ENCODE data around the gene BIRC6.

Gene BIRC6

DNA sequence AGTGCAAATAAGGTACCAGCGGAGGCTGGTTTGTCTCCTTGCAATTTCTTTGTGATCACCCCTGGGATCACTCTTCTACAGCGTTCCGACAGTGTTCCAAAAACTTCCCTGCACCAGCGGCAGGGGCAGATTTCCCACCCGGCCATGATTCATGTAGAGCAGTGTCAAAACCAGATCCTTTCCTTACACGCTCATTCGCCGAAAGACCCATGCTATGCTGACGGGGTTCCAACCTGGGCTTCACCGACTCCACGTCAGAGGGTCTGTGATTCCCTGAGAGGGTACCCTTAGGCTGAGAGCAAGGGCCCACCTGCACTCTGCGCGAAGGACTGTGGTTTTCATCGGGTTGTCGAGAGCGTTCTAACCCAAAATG is 270.6 kb downstream of the BIRC6 start:
- no peak for TF ChIP-seq SIN3A (IDR thresholded peaks at IDR 0.05; ENCODE audit: borderline replicate concordance, insufficient read depth, low read length)
- no peak for TF ChIP-seq POLR2AphosphoS5 (IDR thresholded peaks at IDR 0.05; ENCODE audit: low read depth, low read length)

DNA sequence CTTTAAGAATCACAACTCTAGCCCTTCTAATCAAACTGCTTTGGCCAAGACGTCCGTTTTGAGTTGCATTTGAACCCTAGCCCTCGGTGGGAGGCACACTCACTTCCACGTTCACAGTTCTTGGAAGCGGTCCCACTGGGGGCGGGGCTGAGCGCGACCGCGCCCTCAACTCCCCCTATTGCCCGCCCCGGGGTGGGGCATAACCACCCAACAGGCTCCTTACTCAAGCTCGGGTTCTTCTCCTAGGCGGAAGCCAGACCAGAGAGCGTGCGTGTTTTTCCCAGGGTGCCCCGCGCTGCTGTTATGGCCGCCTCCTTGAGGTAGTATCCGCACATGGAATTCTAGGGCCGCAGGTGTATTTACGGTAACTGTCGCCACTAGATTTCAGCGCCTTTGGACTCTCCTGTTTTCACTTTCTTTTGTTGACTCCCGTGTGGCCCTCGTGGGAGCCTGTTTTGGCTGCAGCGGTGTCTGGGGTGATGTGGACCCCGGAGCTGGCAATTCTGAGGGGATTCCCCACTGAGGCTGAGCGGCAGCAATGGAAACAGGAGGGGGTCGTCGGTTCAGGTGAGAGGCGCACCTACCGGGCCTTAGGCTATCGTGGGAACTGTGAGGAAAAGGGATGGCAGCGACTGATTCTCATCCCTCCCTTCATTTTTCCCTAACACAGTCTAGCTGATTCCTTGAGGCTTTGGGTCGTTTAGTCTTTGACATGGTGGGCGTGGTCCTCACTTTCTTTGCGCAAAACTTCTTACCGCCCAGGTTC is 271.2 kb downstream of the BIRC6 start, which contains the start of gene TTC27:
Gene TTC27, plus strand, starts transcription at position 237 of the 766 bp plus-strand sequence. Its CDS starts 243 bp downstream, at position 480.
- peak; percentile 56; the same call in 1 of the 2 replicates for TF ChIP-seq TAF1 (IDR thresholded peaks at IDR 0.05; ENCODE audit: borderline replicate concordance, insufficient read depth, low read length)
- TF ChIP-seq, protein P1, sequence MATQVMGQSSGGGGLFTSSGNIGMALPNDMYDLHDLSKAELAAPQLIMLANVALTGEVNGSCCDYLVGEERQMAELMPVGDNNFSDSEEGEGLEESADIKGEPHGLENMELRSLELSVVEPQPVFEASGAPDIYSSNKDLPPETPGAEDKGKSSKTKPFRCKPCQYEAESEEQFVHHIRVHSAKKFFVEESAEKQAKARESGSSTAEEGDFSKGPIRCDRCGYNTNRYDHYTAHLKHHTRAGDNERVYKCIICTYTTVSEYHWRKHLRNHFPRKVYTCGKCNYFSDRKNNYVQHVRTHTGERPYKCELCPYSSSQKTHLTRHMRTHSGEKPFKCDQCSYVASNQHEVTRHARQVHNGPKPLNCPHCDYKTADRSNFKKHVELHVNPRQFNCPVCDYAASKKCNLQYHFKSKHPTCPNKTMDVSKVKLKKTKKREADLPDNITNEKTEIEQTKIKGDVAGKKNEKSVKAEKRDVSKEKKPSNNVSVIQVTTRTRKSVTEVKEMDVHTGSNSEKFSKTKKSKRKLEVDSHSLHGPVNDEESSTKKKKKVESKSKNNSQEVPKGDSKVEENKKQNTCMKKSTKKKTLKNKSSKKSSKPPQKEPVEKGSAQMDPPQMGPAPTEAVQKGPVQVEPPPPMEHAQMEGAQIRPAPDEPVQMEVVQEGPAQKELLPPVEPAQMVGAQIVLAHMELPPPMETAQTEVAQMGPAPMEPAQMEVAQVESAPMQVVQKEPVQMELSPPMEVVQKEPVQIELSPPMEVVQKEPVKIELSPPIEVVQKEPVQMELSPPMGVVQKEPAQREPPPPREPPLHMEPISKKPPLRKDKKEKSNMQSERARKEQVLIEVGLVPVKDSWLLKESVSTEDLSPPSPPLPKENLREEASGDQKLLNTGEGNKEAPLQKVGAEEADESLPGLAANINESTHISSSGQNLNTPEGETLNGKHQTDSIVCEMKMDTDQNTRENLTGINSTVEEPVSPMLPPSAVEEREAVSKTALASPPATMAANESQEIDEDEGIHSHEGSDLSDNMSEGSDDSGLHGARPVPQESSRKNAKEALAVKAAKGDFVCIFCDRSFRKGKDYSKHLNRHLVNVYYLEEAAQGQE (IDR thresholded peaks at IDR 0.05; ENCODE audit: insufficient read depth in 1 of 2, low read depth in 2 of 2, low read length in 2 of 2): no peak
- TF ChIP-seq SIN3A (IDR thresholded peaks at IDR 0.05; ENCODE audit: borderline replicate concordance, insufficient read depth, low read length): peak; percentile 99
- TF ChIP-seq POLR2AphosphoS5 (IDR thresholded peaks at IDR 0.05; ENCODE audit: low read depth, low read length): peak; percentile 66

DNA sequence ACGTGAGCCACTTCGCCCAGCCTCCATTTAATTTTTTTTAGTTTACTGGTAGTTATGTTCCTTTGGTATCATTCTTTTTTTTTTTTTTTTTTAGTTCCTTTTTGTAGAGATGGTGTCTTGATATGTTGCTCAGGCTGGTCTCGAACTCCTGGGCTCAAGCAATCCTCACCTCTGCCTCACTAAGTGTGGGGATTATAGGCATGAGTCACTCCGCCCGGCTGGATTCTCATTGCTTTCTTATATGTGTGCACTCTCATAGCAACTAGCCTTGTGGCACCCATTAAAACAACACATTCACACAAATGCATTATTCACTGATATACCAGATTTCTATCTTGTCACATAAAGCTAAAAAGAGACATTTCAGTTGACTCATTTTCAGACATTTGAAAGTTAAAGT is 275.3 kb downstream of the BIRC6 start:
- TF ChIP-seq SIN3A (IDR thresholded peaks at IDR 0.05; ENCODE audit: borderline replicate concordance, insufficient read depth, low read length) (no peak), FOXP2 (optimal IDR thresholded peaks at IDR 0.05; ENCODE audit: borderline replicate concordance, extremely low read depth, extremely low read length, insufficient read depth) (no peak), TAF1 (IDR thresholded peaks at IDR 0.05; ENCODE audit: borderline replicate concordance, insufficient read depth, low read length) (no peak), POLR2AphosphoS5 (IDR thresholded peaks at IDR 0.05; ENCODE audit: low read depth, low read length) (no peak)
- TF ChIP-seq, protein P1 (IDR thresholded peaks at IDR 0.05; ENCODE audit: insufficient read depth in 1 of 2, low read depth in 2 of 2, low read length in 2 of 2): no peak

DNA sequence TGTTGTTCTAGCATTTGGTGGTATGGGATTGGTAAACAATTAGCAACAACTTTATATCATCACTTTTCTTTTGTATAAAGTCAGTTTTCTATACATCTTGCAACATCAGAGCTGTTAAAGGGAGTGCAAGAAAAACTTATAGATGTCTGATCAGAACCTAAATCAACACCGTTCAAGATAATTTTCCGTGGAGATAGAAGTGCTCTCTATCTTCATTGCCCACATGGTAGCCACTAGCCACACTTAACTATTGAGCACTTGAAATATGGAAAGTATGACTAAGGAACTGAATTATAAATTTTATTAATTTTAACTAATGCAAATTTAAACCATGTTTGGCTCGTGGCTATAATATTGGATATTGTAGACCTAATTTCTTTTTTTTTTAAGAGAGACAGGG is 276.2 kb downstream of the BIRC6 start:
- TF ChIP-seq TAF1 (IDR thresholded peaks at IDR 0.05; ENCODE audit: borderline replicate concordance, insufficient read depth, low read length) (no peak), SIN3A (IDR thresholded peaks at IDR 0.05; ENCODE audit: borderline replicate concordance, insufficient read depth, low read length) (no peak), POLR2AphosphoS5 (IDR thresholded peaks at IDR 0.05; ENCODE audit: low read depth, low read length) (no peak), FOXP2 (optimal IDR thresholded peaks at IDR 0.05; ENCODE audit: borderline replicate concordance, extremely low read depth, extremely low read length, insufficient read depth) (no peak)

DNA sequence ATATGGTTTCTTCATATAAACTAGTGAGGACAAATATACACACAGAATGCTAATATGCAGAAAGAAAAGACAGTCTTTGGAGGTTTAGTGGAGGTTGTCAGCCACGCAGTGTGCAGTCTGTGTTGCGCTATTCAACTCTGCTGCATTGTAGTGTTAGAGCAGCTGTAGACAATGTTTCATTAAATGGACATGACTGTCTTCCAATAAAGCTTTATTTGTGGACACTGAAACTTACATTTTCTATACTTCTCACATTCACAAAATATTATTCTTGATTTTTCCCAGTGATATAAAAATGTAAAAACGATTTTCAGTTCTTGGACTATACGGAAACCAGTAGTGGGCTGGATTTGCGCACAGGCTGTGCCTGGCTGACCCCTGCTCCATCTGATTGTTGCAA is 284.4 kb downstream of the BIRC6 start:
- TF ChIP-seq TAF1 (IDR thresholded peaks at IDR 0.05; ENCODE audit: borderline replicate concordance, insufficient read depth, low read length) (no peak), FOXP2 (optimal IDR thresholded peaks at IDR 0.05; ENCODE audit: borderline replicate concordance, extremely low read depth, extremely low read length, insufficient read depth) (no peak), POLR2AphosphoS5 (IDR thresholded peaks at IDR 0.05; ENCODE audit: low read depth, low read length) (no peak), SIN3A (IDR thresholded peaks at IDR 0.05; ENCODE audit: borderline replicate concordance, insufficient read depth, low read length) (no peak)
- TF ChIP-seq, protein P1 (IDR thresholded peaks at IDR 0.05; ENCODE audit: insufficient read depth in 1 of 2, low read depth in 2 of 2, low read length in 2 of 2): no peak

DNA sequence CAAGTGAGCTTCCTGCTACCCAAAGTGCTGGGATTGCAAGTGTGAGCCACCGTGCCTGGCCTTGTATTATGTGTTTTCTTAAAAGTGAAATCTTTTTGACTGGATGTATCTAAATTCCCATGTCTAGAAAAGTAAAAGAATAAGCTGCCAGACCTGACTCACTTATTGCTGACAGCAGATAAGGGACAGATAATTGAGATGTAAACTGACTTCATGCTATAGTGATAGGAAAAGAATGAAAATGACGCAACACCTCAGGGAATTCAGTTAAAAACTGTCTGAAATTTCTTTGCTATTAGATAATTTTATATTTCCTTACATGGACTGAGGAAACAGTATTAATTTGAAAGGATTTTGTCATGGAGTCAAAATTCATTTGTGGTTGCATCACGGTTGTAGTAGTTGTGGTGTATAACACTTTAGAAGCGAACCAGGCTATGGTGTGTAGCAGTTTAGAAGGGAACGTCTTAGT is 290.4 kb downstream of the BIRC6 start:
- TF ChIP-seq TAF1 (IDR thresholded peaks at IDR 0.05; ENCODE audit: borderline replicate concordance, insufficient read depth, low read length) (no peak), SIN3A (IDR thresholded peaks at IDR 0.05; ENCODE audit: borderline replicate concordance, insufficient read depth, low read length) (no peak), POLR2AphosphoS5 (IDR thresholded peaks at IDR 0.05; ENCODE audit: low read depth, low read length) (no peak), FOXP2 (optimal IDR thresholded peaks at IDR 0.05; ENCODE audit: borderline replicate concordance, extremely low read depth, extremely low read length, insufficient read depth) (no peak)
- TF ChIP-seq, protein P1 (IDR thresholded peaks at IDR 0.05; ENCODE audit: insufficient read depth in 1 of 2, low read depth in 2 of 2, low read length in 2 of 2): no peak
